CD4-positive, alpha-beta memory T cell (primary cell): ENCODE measurements around the gene PTH1R. TPM values are rescaled to one million over a fixed set of nuclear protein-coding genes. Genes with fewer than 3 reads are reported as not detected.

Experiments used
- CTCF ChIA-PET: fragments of 350-600 bp; sonication (Branson Sonifier 250); formaldehyde crosslinking; loops from one replicate; lab custom pipeline; 2021; ENCODE audit warnings: inconsistent platforms; ENCODE audit not compliant: partially characterized antibody; lab: Charles Lee
- POLR2A ChIA-PET: fragments of 350-600 bp; sonication (Branson Sonifier 250); formaldehyde crosslinking; loops from one replicate; lab custom pipeline; 2021; ENCODE audit not compliant: partially characterized antibody; lab: Charles Lee
- DNase-seq, 5 donors: peaks; one replicate each; pipeline versions ENCODE4 v3.0.0 to v3.0.0-alpha.2; 2020 to 2022; ENCODE audit warnings: mixed read lengths in 1 of 5
- H3K27ac ChIP-seq: one replicate; pipeline ENCODE4 v1.7.0; 2013; ENCODE audit warnings: low read depth, low read length
- H3K27me3 ChIP-seq: 2 replicates; pipeline ENCODE4 v1.7.0; 2013; ENCODE audit warnings: mild to moderate bottlenecking, low read length, moderate library complexity; ENCODE audit not compliant: insufficient read depth
- H3K36me3 ChIP-seq: 2 replicates; pipeline ENCODE4 v1.7.0; 2013; ENCODE audit warnings: mild to moderate bottlenecking, low read length, moderate library complexity; ENCODE audit not compliant: insufficient read depth
- H3K4me1 ChIP-seq: 2 replicates; pipeline ENCODE4 v1.7.0; 2013; ENCODE audit warnings: mild to moderate bottlenecking, low read length, moderate library complexity; ENCODE audit not compliant: insufficient read depth
- H3K4me3 ChIP-seq, 2 donors: one replicate each; pipeline ENCODE4 v1.7.0; 2013; ENCODE audit warnings: low read length in 2 of 2, mild to moderate bottlenecking in 1 of 2
- H3K9me3 ChIP-seq, 2 donors: one replicate each; pipeline ENCODE4 v1.7.0; 2013; ENCODE audit warnings: low read length in 2 of 2, control low read depth in 1 of 2; ENCODE audit not compliant: control insufficient read depth in 1 of 2
- H3K27ac Mint-ChIP-seq, 7 donors: one replicate each; pipeline ENCODE4 v1.8.0; 2020 to 2021; ENCODE audit warnings: mixed read lengths in 7 of 7, mild to moderate bottlenecking in 6 of 7, inconsistent platforms in 3 of 7, moderate library complexity in 3 of 7
- H3K27me3 Mint-ChIP-seq, 2 donors: one replicate each; pipeline ENCODE4 v1.8.0; 2020 to 2021; ENCODE audit warnings: mixed read lengths in 2 of 2
- H3K36me3 Mint-ChIP-seq, 2 donors: one replicate each; pipeline ENCODE4 v1.8.0; 2020 to 2021; ENCODE audit warnings: mixed read lengths in 2 of 2, inconsistent platforms in 1 of 2, mild to moderate bottlenecking in 1 of 2
- H3K4me1 Mint-ChIP-seq, 4 donors: one replicate each; pipeline ENCODE4 v1.8.0; 2020 to 2021; ENCODE audit warnings: mixed read lengths in 4 of 4, mild to moderate bottlenecking in 1 of 4
- H3K4me3 Mint-ChIP-seq, 8 donors: one replicate each; pipeline ENCODE4 v1.8.0; 2020 to 2021; ENCODE audit warnings: mixed read lengths in 8 of 8, mild to moderate bottlenecking in 7 of 8, moderate library complexity in 6 of 8, inconsistent platforms in 3 of 8
- H3K9me3 Mint-ChIP-seq, 8 donors: one replicate each; pipeline ENCODE4 v1.8.0; 2020 to 2021; ENCODE audit warnings: mixed read lengths in 8 of 8, mild to moderate bottlenecking in 5 of 8, inconsistent platforms in 3 of 8, moderate library complexity in 1 of 8
- intact Hi-C: fragments of 100-400 bp; cut with micrococcal nuclease; formaldehyde crosslinking; loops from one replicate; pipeline ENCODE4 v1.15.1; 2023
- polyA plus RNA-seq, 2 donors: library from polyadenylated mRNA; unstranded; fragments of 300-500 nt; fragmentation: Illumina TruSeq; gene quantifications; one replicate each; pipeline ENCODE4 v1.2.3, GENCODE V29; 2021
- total RNA-seq, 2 experiments: library from RNA; stranded (reverse); gene quantifications; one replicate each; pipeline ENCODE4 v1.2.3, GENCODE V29; 2021

Gene PTH1R
- total and polyA plus RNA-seq, 4 experiments from 2014 or later = not detected

- ChIA-PET CTCF (interaction anchor here (0.7 to 2.0 kb wide), 6 partner anchors 11 to 111 kb away, joined by 3 to 7 read pairs (median 3); no protein-coding TSS in a partner anchor), POLR2A (interaction anchor here (1.0 to 1.7 kb wide), 3 partner anchors 23 to 51 kb away, joined by 3 to 6 read pairs (median 4); partner anchors contain the start of gene NBEAL2)
- intact Hi-C loops = no loop called here
- Mint-ChIP-seq H3K27me3 (no peaks in the 10 kb centered on the region), H3K9me3 (peaks cover 0 to 2% (median 0%) of the 10 kb centered on the region in 8 donors), H3K4me3 (no peak overlapping the region), H3K36me3 (peaks cover 27 to 51% of the 10 kb centered on the region in 2 donors), H3K27ac (peak overlapping the region in 6 of 7 donors; percentile 23 to 75 (median 58)), H3K4me1 (peaks cover 38 to 64% (median 44%) of the 10 kb centered on the region in 4 donors)
- H3K27me3 ChIP-seq = no peaks in the 10 kb centered on the region
- no peak for DNase-seq
- peaks cover 43% of the 10 kb centered on the region for H3K36me3 ChIP-seq
- no peak overlapping the region for H3K27ac ChIP-seq
- no peaks in the 10 kb centered on the region for H3K9me3 ChIP-seq
- peaks cover 33% of the 10 kb centered on the region for H3K4me1 ChIP-seq
- H3K4me3 ChIP-seq = no peak overlapping the region
Observed at GRCh38 chr3:46935989-46936558, 58.6 kb downstream of the PTH1R start.

GRCh38 chr3:46936733-46937250, 59.3 kb downstream of the PTH1R start:
- POLR2A ChIA-PET = interaction anchor here (1.3 to 1.7 kb wide), 3 partner anchors 10 to 43 kb away, joined by 3 to 6 read pairs (median 4); partner anchors contain the start of gene NBEAL2
- Mint-ChIP-seq H3K36me3 (peaks cover 27 to 50% of the 10 kb centered on the region in 2 donors), H3K27me3 (no peaks in the 10 kb centered on the region), H3K9me3 (peaks cover 0 to 2% (median 0%) of the 10 kb centered on the region in 8 donors), H3K27ac (peak overlapping the region in 2 of 7 donors; percentile 38 to 61), H3K4me1 (peaks cover 32 to 56% (median 38%) of the 10 kb centered on the region in 4 donors), H3K4me3 (no peak overlapping the region)
- Histone ChIP-seq H3K4me1 (peaks cover 25% of the 10 kb centered on the region), H3K4me3 (no peak overlapping the region), H3K27me3 (no peaks in the 10 kb centered on the region), H3K27ac (no peak overlapping the region), H3K9me3 (no peaks in the 10 kb centered on the region), H3K36me3 (peaks cover 43% of the 10 kb centered on the region)
- CTCF ChIA-PET = interaction anchor here (0.7 kb wide), 1 partner anchor 111 kb away, joined by 3 read pairs; no protein-coding TSS in a partner anchor
- intact Hi-C loops = no loop called here
- DNase-seq = no peak

GRCh38 chr3:46938118-46938517, 60.6 kb downstream of the PTH1R start:
- CTCF ChIA-PET = no interaction called here
- Histone ChIP-seq H3K36me3 (peaks cover 43% of the 10 kb centered on the region), H3K27me3 (no peaks in the 10 kb centered on the region), H3K4me3 (no peak overlapping the region), H3K9me3 (no peaks in the 10 kb centered on the region), H3K4me1 (peaks cover 12% of the 10 kb centered on the region), H3K27ac (no peak overlapping the region)
- Mint-ChIP-seq H3K4me1 (peaks cover 31 to 54% (median 35%) of the 10 kb centered on the region in 4 donors), H3K4me3 (no peak overlapping the region), H3K27me3 (no peaks in the 10 kb centered on the region), H3K9me3 (peaks cover 0 to 2% (median 0%) of the 10 kb centered on the region in 8 donors), H3K27ac (peak overlapping the region in 6 of 7 donors; percentile 31 to 88 (median 50)), H3K36me3 (peaks cover 27 to 55% of the 10 kb centered on the region in 2 donors)
- POLR2A ChIA-PET = interaction anchor here (1.7 kb wide), 1 partner anchor 11 kb away, joined by 3 read pairs; no protein-coding TSS in a partner anchor
- DNase-seq = no peak
- intact Hi-C loops = no loop called here

GRCh38 chr3:46939578-46940445, 62.3 kb downstream of the PTH1R start:
- no peak for DNase-seq
- Histone ChIP-seq H3K36me3 (peaks cover 42% of the 10 kb centered on the region), H3K4me1 (peaks cover 9% of the 10 kb centered on the region), H3K9me3 (no peaks in the 10 kb centered on the region), H3K27me3 (no peaks in the 10 kb centered on the region), H3K4me3 (no peak overlapping the region), H3K27ac (no peak overlapping the region)
- Mint-ChIP-seq H3K27ac (peak overlapping the region in 6 of 7 donors; percentile 21 to 61 (median 54)), H3K27me3 (no peaks in the 10 kb centered on the region), H3K4me3 (no peak overlapping the region), H3K9me3 (peaks cover 0 to 2% (median 0%) of the 10 kb centered on the region in 8 donors), H3K36me3 (peaks cover 27 to 53% of the 10 kb centered on the region in 2 donors), H3K4me1 (peaks cover 30 to 56% (median 37%) of the 10 kb centered on the region in 4 donors)
- POLR2A ChIA-PET = interaction anchor here (0.9 to 1.1 kb wide), 2 partner anchors 19 to 58 kb away, joined by 4 read pairs; no protein-coding TSS in a partner anchor
- intact Hi-C loops = no loop called here
- CTCF ChIA-PET = no interaction called here

- peaks cover 24 to 45% of the 10 kb centered on the region in 2 donors for H3K36me3 Mint-ChIP-seq
- Histone ChIP-seq H3K4me3 (no peak overlapping the region), H3K27me3 (no peaks in the 10 kb centered on the region), H3K9me3 (no peaks in the 10 kb centered on the region), H3K27ac (no peak overlapping the region), H3K36me3 (peaks cover 35% of the 10 kb centered on the region), H3K4me1 (peaks cover 32% of the 10 kb centered on the region)
- H3K27me3 Mint-ChIP-seq = no peaks in the 10 kb centered on the region
- H3K4me3 Mint-ChIP-seq = no peak overlapping the region
- peak overlapping the region in 1 of 7 donors; percentile 58 for H3K27ac Mint-ChIP-seq
- peaks cover 44 to 65% (median 55%) of the 10 kb centered on the region in 4 donors for H3K4me1 Mint-ChIP-seq
- no peak for DNase-seq
- ChIA-PET POLR2A (no interaction called here), CTCF (interaction anchor here (0.7 kb wide), 1 partner anchor 382 kb away, joined by 3 read pairs; no protein-coding TSS in a partner anchor)
- intact Hi-C loops = no loop called here
- H3K9me3 Mint-ChIP-seq = peaks cover 0 to 2% (median 0%) of the 10 kb centered on the region in 8 donors
Observed at GRCh38 chr3:46942076-46942475, 64.6 kb downstream of the PTH1R start.

GRCh38 chr3:46942481-46943236, 65.1 kb downstream of the PTH1R start:
- no peak overlapping the region for H3K4me3 ChIP-seq
- peaks cover 49 to 71% (median 61%) of the 10 kb centered on the region in 4 donors for H3K4me1 Mint-ChIP-seq
- intact Hi-C loops = no loop called here
- DNase-seq = no peak
- H3K36me3 ChIP-seq = peaks cover 29% of the 10 kb centered on the region
- peaks cover 21 to 46% of the 10 kb centered on the region in 2 donors for H3K36me3 Mint-ChIP-seq
- H3K9me3 Mint-ChIP-seq = peaks cover 0 to 2% (median 0%) of the 10 kb centered on the region in 8 donors
- H3K27ac ChIP-seq = no peak overlapping the region
- no peaks in the 10 kb centered on the region for H3K27me3 Mint-ChIP-seq
- H3K27me3 ChIP-seq = no peaks in the 10 kb centered on the region
- peak overlapping the region in 1 of 8 donors; percentile 20 for H3K4me3 Mint-ChIP-seq
- ChIA-PET POLR2A (interaction anchor here (1.0 kb wide), 1 partner anchor 37 kb away, joined by 3 read pairs; the partner anchor contains the start of gene NBEAL2), CTCF (interaction anchor here (0.7 kb wide), 1 partner anchor 381 kb away, joined by 3 read pairs; no protein-coding TSS in a partner anchor)
- peak overlapping the region in 5 of 7 donors; percentile 8 to 68 (median 58) for H3K27ac Mint-ChIP-seq
- no peaks in the 10 kb centered on the region for H3K9me3 ChIP-seq
- H3K4me1 ChIP-seq = peaks cover 38% of the 10 kb centered on the region
